HG02840 (cell line): ENCODE results near the gene TSKU.
"Not testable (repeated sequence)": the region's sequence is repeated elsewhere in the genome, so short reads cannot be mapped to it uniquely, and the experiment has no call there.

Experiments used
- ATAC-seq: cut with Tn5 transposase; IDR thresholded peaks from one replicate; pipeline ENCODE4 v1.9.1; 2021; ENCODE audit warnings: mild to moderate bottlenecking, moderate library complexity, moderate number of reproducible peaks; ENCODE audit not compliant: unreplicated experiment, low FRiP score

TSKU gene

GRCh38 chr11:76799066-76799804, 16.1 kb downstream of the TSKU start:
- ATAC-seq, result no peak

- no peak for ATAC-seq
Measured at GRCh38 chr11:76800466-76801200, 17.5 kb downstream of the TSKU start.

GRCh38 chr11:76801225-76801624, 18.1 kb downstream of the TSKU start:
- no peak for ATAC-seq

- ATAC-seq, result no peak
Measured at GRCh38 chr11:76801736-76802135, 18.6 kb downstream of the TSKU start.

GRCh38 chr11:76802151-76802550, 19.0 kb downstream of the TSKU start:
- no peak for ATAC-seq

GRCh38 chr11:76802621-76803020, 19.5 kb downstream of the TSKU start:
- ATAC-seq, result no peak

- ATAC-seq, result no peak
Measured at GRCh38 chr11:76803023-76803422, 19.9 kb downstream of the TSKU start.

GRCh38 chr11:76803811-76804600, 20.9 kb downstream of the TSKU start:
- no peak for ATAC-seq

- no peak for ATAC-seq
Measured at GRCh38 chr11:76805206-76805913, 22.2 kb downstream of the TSKU start.

GRCh38 chr11:76806131-76806530, 23.0 kb downstream of the TSKU start:
- no peak for ATAC-seq

GRCh38 chr11:76806608-76807205, 23.6 kb downstream of the TSKU start:
- ATAC-seq, result no peak

- ATAC-seq, result no peak
Measured at GRCh38 chr11:76807206-76807875, 24.2 kb downstream of the TSKU start.

- ATAC-seq, result no peak
Measured at GRCh38 chr11:76808171-76808570, 25.0 kb downstream of the TSKU start.

GRCh38 chr11:76808996-76809395, 25.8 kb downstream of the TSKU start:
- no peak for ATAC-seq

GRCh38 chr11:76810151-76810853, 27.1 kb downstream of the TSKU start:
- no peak for ATAC-seq

GRCh38 chr11:76811259-76811658, 28.1 kb downstream of the TSKU start:
- ATAC-seq, result no peak

- ATAC-seq, result no peak
Measured at GRCh38 chr11:76814414-76814813, 31.3 kb downstream of the TSKU start.

- ATAC-seq, result not testable (repeated sequence)
Measured at GRCh38 chr11:76815678-76816077, 32.5 kb downstream of the TSKU start.

- no peak for ATAC-seq
Measured at GRCh38 chr11:76820184-76820566, 37.0 kb downstream of the TSKU start.
